ENCODE measurements around the gene REV1.

REV1 gene

DNA sequence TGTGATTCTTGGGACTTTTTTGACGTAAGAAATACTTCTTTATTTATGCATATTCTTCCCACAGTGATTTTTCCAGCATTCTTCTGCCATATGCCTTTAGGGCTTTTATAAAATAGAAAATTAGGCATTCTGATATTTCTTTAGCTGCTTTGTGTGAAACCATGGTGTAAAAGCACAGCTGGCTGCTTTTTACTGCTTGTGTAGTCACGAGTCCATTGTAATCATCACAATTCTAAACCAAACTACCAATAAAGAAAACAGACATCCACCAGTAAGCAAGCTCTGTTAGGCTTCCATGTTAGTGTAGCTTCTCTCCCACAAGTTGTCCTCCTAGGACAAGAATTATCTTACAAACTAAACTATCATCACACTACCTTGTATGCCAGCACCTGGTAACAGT is 90.0 kb downstream of the REV1 start:
- no peak for TF ChIP-seq CTCF (IDR thresholded peaks at IDR 0.05; ENCODE audit: low read depth, low read length)
- no peak overlapping the region for H3K4me3 ChIP-seq (ENCODE audit: low read depth, low read length)
- H3K27ac ChIP-seq = no peak overlapping the region
- DNase-seq = no peak
- H3K36me3 ChIP-seq = peaks cover 97% of the 10 kb centered on the region
- no peaks in the 10 kb centered on the region for H3K27me3 ChIP-seq (ENCODE audit: insufficient read depth, low read depth, severe bottlenecking)
- no peaks in the 10 kb centered on the region for H3K9me3 ChIP-seq (ENCODE audit: severe bottlenecking)

DNA sequence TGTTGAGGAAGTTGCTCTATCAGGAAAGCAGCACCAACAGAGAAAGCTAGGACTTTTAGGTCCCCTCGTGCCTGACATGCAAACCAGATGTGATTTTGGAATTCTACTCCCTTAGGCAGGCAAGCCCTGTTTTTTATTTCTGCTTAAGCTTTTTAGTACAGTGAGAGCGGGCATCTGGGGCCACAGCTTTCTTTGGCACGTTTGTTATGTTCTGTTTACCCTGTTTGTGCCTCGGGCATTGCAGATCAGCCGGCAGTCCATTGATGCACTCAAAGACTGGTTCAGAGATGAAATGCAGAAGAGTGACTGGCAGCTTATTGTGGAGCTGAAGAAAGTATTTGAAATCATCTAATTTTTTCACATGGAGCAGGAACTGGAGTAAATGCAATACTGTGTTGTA is 90.8 kb downstream of the REV1 start:
- Histone ChIP-seq H3K4me3 (ENCODE audit: low read depth, low read length) (no peak overlapping the region), H3K36me3 (peaks cover 97% of the 10 kb centered on the region), H3K9me3 (ENCODE audit: severe bottlenecking) (no peaks in the 10 kb centered on the region), H3K27me3 (ENCODE audit: insufficient read depth, low read depth, severe bottlenecking) (no peaks in the 10 kb centered on the region), H3K27ac (no peak overlapping the region)
- no peak for TF ChIP-seq CTCF (IDR thresholded peaks at IDR 0.05; ENCODE audit: low read depth, low read length)
- no peak for DNase-seq

GRCh38 chr2:99398303-99398702 is 91.5 kb downstream of the REV1 start:
- Histone ChIP-seq H3K4me3 (ENCODE audit: low read depth, low read length) (no peak overlapping the region), H3K27me3 (ENCODE audit: insufficient read depth, low read depth, severe bottlenecking) (no peaks in the 10 kb centered on the region), H3K9me3 (ENCODE audit: severe bottlenecking) (no peaks in the 10 kb centered on the region), H3K27ac (no peak overlapping the region), H3K36me3 (peaks cover 96% of the 10 kb centered on the region)
- no peak for DNase-seq
- TF ChIP-seq CTCF (IDR thresholded peaks at IDR 0.05; ENCODE audit: low read depth, low read length) = no peak

DNA sequence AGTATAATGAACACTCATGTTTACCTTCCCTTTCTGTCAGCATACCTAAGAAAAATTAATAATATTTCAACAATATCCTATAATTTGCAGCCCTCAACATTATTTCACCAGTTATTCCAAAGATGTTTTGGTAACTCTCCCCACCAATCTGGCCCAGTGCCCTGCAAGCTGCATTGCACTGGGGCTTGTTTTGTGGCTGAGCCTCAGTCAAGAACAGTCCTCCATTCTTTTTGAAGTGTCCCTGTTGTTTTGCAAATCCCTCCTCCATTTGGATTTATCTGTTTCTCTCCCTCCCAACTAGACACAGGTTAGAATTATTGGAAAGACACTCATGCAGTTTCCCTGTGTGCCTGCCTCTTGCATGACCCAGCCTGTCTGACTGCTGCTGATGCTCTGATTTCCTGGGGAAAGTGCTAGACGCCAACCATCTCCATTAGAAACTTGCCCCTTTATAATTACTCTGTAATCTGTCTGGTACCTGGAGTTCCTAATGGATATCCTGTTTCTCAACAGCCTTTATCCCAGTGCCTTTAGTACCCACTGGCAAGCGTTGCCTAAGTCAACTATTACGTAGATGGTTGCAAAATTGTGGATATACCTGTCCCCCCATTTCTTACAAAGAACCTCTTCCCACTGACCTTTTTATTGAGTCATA is 92.4 kb downstream of the REV1 start:
- H3K27me3 ChIP-seq (ENCODE audit: insufficient read depth, low read depth, severe bottlenecking) = no peaks in the 10 kb centered on the region
- TF ChIP-seq CTCF (IDR thresholded peaks at IDR 0.05; ENCODE audit: low read depth, low read length) = no peak
- no peak overlapping the region for H3K4me3 ChIP-seq (ENCODE audit: low read depth, low read length)
- H3K27ac ChIP-seq = no peak overlapping the region
- no peak for DNase-seq
- no peaks in the 10 kb centered on the region for H3K9me3 ChIP-seq (ENCODE audit: severe bottlenecking)
- peaks cover 96% of the 10 kb centered on the region for H3K36me3 ChIP-seq

DNA sequence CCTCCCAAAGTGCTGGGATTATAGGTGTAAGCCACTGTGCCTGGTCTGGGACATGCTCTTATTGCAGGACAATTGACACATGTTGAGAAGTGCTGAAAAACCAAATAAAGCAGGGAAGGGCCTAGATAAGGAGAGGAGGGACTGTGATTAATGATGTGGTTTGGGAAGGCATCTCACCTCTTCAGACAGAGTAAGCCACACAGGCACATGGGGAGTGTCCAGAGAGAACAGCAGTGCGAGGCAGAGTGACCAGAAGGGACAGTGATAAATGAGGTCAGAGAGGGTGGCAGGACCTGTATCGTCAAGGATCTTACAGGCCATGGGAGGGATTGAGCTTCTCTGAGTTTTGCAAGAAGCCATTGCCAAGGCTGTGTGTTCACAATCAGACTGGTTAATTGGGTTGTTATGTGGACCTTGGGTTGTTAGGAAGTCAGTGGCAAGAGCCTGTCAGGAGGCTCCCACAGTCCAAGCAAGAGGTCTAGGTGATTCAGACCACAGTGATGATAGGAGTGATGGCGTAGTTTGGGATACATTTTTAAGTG is 94.2 kb downstream of the REV1 start:
- H3K4me3 ChIP-seq (ENCODE audit: low read depth, low read length) = no peak overlapping the region
- no peak for TF ChIP-seq CTCF (IDR thresholded peaks at IDR 0.05; ENCODE audit: low read depth, low read length)
- no peaks in the 10 kb centered on the region for H3K27me3 ChIP-seq (ENCODE audit: insufficient read depth, low read depth, severe bottlenecking)
- H3K9me3 ChIP-seq (ENCODE audit: severe bottlenecking) = no peaks in the 10 kb centered on the region
- no peak overlapping the region for H3K27ac ChIP-seq
- peaks cover 94% of the 10 kb centered on the region for H3K36me3 ChIP-seq
- DNase-seq = no peak

DNA sequence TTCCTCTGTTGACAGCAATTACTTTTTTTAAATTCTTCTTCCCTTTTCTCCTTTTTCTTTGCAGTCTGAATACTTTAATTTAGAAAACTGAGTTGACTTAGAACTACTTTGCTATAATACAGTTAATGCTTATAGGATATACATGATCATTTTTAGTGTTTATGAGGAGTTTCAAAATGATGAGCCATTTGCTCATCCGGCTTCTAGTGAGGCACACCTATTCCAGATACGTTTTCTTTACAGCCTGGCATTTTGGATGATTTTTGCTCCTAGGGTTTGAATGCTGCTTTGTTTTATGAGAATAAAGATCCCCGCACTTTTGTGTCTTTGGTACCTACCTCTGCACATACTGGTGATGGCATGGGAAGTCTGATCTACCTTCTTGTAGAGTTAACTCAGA is 99.9 kb downstream of the REV1 start:
- no peak for TF ChIP-seq CTCF (IDR thresholded peaks at IDR 0.05; ENCODE audit: low read depth, low read length)
- H3K4me3 ChIP-seq (ENCODE audit: low read depth, low read length) = no peak overlapping the region
- no peak overlapping the region for H3K27ac ChIP-seq
- DNase-seq = no peak
- no peaks in the 10 kb centered on the region for H3K27me3 ChIP-seq (ENCODE audit: insufficient read depth, low read depth, severe bottlenecking)
- peaks cover 52% of the 10 kb centered on the region for H3K36me3 ChIP-seq
- no peaks in the 10 kb centered on the region for H3K9me3 ChIP-seq (ENCODE audit: severe bottlenecking)
